ENCODE data around the gene ANO4.

DNA sequence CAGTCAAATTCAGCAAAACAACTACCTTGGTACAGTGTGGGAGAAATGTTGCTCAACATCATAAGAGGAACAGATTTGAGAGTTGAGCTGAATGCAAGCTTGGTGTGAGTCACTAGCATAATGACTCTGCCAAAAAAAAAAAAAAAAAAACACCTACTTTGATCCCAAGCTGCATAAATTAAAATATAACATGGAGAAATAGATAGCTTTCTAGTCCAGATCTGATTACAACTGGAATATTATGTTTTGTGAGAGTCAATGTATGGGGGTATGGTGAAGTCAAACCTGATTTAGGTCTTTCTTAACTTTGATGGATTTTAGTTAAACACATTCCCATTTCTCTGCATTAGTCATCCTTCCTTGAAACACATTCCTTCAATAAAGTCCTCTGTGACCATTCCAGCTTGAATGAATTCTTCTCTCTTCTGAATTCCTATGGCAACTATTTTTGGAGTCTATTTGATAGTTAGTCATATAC is 227.4 kb downstream of the ANO4 start:
- TF ChIP-seq SPI1 (IDR thresholded peaks at IDR 0.05; ENCODE audit: borderline replicate concordance, low read depth) (no peak), REST (IDR thresholded peaks at IDR 0.05; ENCODE audit: insufficient replicate concordance, low read depth) (no peak), POLR2AphosphoS5 (IDR thresholded peaks at IDR 0.05; ENCODE audit: low read depth) (no peak), GABPA (IDR thresholded peaks at IDR 0.05; ENCODE audit: low read depth) (no peak)
- TF ChIP-seq, protein P1, sequence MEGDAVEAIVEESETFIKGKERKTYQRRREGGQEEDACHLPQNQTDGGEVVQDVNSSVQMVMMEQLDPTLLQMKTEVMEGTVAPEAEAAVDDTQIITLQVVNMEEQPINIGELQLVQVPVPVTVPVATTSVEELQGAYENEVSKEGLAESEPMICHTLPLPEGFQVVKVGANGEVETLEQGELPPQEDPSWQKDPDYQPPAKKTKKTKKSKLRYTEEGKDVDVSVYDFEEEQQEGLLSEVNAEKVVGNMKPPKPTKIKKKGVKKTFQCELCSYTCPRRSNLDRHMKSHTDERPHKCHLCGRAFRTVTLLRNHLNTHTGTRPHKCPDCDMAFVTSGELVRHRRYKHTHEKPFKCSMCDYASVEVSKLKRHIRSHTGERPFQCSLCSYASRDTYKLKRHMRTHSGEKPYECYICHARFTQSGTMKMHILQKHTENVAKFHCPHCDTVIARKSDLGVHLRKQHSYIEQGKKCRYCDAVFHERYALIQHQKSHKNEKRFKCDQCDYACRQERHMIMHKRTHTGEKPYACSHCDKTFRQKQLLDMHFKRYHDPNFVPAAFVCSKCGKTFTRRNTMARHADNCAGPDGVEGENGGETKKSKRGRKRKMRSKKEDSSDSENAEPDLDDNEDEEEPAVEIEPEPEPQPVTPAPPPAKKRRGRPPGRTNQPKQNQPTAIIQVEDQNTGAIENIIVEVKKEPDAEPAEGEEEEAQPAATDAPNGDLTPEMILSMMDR (IDR thresholded peaks at IDR 0.05; ENCODE audit: insufficient read depth, low read length) = no peak

Measured in HL-60 (cell line).